SK-N-SH treated with all-trans-retinoic acid at 6 μM for 48 hours (cell line): ENCODE results near the gene CACNA1B.

Experiments used
- ATAC-seq: fragments of 200-7000 bp; cut with Tn5 transposase; 3 replicates; pipeline ENCODE4 v1.9.1; 2020; ENCODE audit warnings: mild to moderate bottlenecking, moderate library complexity
- ARNTL ChIP-seq: fragments of 450-650 bp; formaldehyde crosslinking; IDR thresholded peaks from 2 replicates; pipeline ENCODE4 v1.5.0; 2020; ENCODE audit warnings: low read depth, mild to moderate bottlenecking, moderate library complexity, borderline replicate concordance
- BACH2 ChIP-seq: fragments of 250-450 bp; sonication (Bioruptor Pico); IDR thresholded peaks from 2 replicates; pipeline ENCODE4 v1.9.0; 2021; ENCODE audit warnings: mild to moderate bottlenecking, borderline replicate concordance
- CSDC2 ChIP-seq: fragments of 250-450 bp; sonication (Bioruptor Pico); IDR thresholded peaks from 2 replicates; pipeline ENCODE4 v1.5.0; 2020; ENCODE audit warnings: mild to moderate bottlenecking, moderate library complexity
- ESRRG ChIP-seq: fragments of 250-450 bp; sonication (Bioruptor Pico); IDR thresholded peaks from 2 replicates; pipeline ENCODE4 v1.6.1; 2021; ENCODE audit warnings: mild to moderate bottlenecking
- GLIS3 ChIP-seq: fragments of 250-450 bp; sonication (Bioruptor Pico); IDR thresholded peaks from 2 replicates; pipeline ENCODE4 v1.5.0; 2020; ENCODE audit warnings: mild to moderate bottlenecking, moderate library complexity
- ISL1 ChIP-seq: fragments of 250-450 bp; sonication (Bioruptor Pico); IDR thresholded peaks from 2 replicates; pipeline ENCODE4 v2.1.2; 2022; ENCODE audit warnings: mild to moderate bottlenecking, moderate library complexity
- PPARA ChIP-seq: fragments of 250-450 bp; sonication (Bioruptor Pico); IDR thresholded peaks from 2 replicates; pipeline ENCODE4 v1.5.0; 2020; ENCODE audit warnings: mild to moderate bottlenecking, borderline replicate concordance
- RARB ChIP-seq: fragments of 250-450 bp; sonication (Bioruptor Pico); IDR thresholded peaks from 2 replicates; pipeline ENCODE4 v1.8.0; 2021; ENCODE audit warnings: mild to moderate bottlenecking, moderate library complexity
- SNAI2 ChIP-seq: fragments of 250-450 bp; sonication (Bioruptor Pico); IDR thresholded peaks from 2 replicates; pipeline ENCODE4 v1.5.0; 2020; ENCODE audit warnings: mild to moderate bottlenecking, moderate library complexity
- TCF4 ChIP-seq: fragments of 250-450 bp; sonication (Bioruptor Pico); IDR thresholded peaks from 2 replicates; pipeline ENCODE4 v1.8.0; 2021; ENCODE audit warnings: mild to moderate bottlenecking, moderate library complexity, borderline replicate concordance
- ZC3H10 ChIP-seq: fragments of 250-450 bp; sonication (Bioruptor Pico); IDR thresholded peaks from 2 replicates; pipeline ENCODE4 v1.5.1; 2021; ENCODE audit warnings: mild to moderate bottlenecking, moderate library complexity
- ZNF565 ChIP-seq: fragments of 450-650 bp; formaldehyde crosslinking; conservative IDR thresholded peaks from 2 replicates; pipeline ENCODE4 v1.5.0; 2020; ENCODE audit warnings: low read depth, mild to moderate bottlenecking, moderate library complexity
- ZNF70 ChIP-seq: fragments of 450-650 bp; formaldehyde crosslinking; IDR thresholded peaks from 2 replicates; pipeline ENCODE4 v1.5.0; 2020; ENCODE audit warnings: mild to moderate bottlenecking, moderate library complexity
- ZNF8 ChIP-seq: fragments of 450-650 bp; formaldehyde crosslinking; IDR thresholded peaks from 2 replicates; pipeline ENCODE4 v1.5.0; 2020; ENCODE audit warnings: mild to moderate bottlenecking, moderate library complexity
- TF ChIP-seq, protein P1 (sequence below): fragments of 250-450 bp; sonication (Bioruptor Pico); IDR thresholded peaks from 2 replicates; pipeline ENCODE4 v1.5.1; 2021; ENCODE audit warnings: mild to moderate bottlenecking, moderate library complexity
- TF ChIP-seq, protein P2 (sequence below): fragments of 250-450 bp; sonication (Bioruptor Pico); IDR thresholded peaks from 2 replicates; pipeline ENCODE4 v1.5.0; 2020; ENCODE audit warnings: mild to moderate bottlenecking, moderate library complexity
- TF ChIP-seq, protein P3 (sequence below): fragments of 250-450 bp; sonication (Bioruptor Pico); IDR thresholded peaks from 2 replicates; pipeline ENCODE4 v1.5.1; 2020; ENCODE audit warnings: low read depth, mild to moderate bottlenecking, moderate library complexity

Gene CACNA1B

DNA sequence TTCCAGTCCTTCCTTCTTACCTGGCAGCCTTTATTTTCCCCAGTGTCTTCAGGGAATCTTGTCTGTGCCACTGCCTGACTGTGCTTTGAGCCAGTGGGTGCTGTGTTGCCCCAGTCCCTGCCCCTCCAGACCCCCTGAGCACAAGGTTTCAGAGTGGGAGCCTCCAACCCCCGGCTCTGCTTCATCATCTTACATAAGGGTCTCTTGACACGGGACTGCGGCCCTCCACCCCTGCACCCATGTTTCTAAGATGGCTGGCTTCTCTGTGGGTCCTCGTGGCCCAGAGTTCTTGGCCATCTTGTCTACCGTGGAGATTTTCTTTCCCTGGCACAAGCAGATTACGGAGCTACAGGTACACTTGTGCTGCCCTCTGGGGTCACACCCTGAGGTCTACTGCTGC, 194.1 kb downstream of the CACNA1B start:
- TF ChIP-seq, protein P1, sequence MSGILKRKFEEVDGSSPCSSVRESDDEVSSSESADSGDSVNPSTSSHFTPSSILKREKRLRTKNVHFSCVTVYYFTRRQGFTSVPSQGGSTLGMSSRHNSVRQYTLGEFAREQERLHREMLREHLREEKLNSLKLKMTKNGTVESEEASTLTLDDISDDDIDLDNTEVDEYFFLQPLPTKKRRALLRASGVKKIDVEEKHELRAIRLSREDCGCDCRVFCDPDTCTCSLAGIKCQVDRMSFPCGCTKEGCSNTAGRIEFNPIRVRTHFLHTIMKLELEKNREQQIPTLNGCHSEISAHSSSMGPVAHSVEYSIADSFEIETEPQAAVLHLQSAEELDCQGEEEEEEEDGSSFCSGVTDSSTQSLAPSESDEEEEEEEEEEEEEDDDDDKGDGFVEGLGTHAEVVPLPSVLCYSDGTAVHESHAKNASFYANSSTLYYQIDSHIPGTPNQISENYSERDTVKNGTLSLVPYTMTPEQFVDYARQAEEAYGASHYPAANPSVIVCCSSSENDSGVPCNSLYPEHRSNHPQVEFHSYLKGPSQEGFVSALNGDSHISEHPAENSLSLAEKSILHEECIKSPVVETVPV = no peak
- TF ChIP-seq RARB (CRISPR knock-in tag) = no peak
- no peak for TF ChIP-seq GLIS3
- TF ChIP-seq TCF4 (CRISPR knock-in tag) = no peak
- TF ChIP-seq, protein P2, sequence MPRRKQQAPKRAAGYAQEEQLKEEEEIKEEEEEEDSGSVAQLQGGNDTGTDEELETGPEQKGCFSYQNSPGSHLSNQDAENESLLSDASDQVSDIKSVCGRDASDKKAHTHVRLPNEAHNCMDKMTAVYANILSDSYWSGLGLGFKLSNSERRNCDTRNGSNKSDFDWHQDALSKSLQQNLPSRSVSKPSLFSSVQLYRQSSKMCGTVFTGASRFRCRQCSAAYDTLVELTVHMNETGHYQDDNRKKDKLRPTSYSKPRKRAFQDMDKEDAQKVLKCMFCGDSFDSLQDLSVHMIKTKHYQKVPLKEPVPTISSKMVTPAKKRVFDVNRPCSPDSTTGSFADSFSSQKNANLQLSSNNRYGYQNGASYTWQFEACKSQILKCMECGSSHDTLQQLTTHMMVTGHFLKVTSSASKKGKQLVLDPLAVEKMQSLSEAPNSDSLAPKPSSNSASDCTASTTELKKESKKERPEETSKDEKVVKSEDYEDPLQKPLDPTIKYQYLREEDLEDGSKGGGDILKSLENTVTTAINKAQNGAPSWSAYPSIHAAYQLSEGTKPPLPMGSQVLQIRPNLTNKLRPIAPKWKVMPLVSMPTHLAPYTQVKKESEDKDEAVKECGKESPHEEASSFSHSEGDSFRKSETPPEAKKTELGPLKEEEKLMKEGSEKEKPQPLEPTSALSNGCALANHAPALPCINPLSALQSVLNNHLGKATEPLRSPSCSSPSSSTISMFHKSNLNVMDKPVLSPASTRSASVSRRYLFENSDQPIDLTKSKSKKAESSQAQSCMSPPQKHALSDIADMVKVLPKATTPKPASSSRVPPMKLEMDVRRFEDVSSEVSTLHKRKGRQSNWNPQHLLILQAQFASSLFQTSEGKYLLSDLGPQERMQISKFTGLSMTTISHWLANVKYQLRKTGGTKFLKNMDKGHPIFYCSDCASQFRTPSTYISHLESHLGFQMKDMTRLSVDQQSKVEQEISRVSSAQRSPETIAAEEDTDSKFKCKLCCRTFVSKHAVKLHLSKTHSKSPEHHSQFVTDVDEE = no peak
- TF ChIP-seq, protein P3, sequence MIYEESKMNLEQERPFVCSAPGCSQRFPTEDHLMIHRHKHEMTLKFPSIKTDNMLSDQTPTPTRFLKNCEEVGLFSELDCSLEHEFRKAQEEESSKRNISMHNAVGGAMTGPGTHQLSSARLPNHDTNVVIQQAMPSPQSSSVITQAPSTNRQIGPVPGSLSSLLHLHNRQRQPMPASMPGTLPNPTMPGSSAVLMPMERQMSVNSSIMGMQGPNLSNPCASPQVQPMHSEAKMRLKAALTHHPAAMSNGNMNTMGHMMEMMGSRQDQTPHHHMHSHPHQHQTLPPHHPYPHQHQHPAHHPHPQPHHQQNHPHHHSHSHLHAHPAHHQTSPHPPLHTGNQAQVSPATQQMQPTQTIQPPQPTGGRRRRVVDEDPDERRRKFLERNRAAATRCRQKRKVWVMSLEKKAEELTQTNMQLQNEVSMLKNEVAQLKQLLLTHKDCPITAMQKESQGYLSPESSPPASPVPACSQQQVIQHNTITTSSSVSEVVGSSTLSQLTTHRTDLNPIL = no peak
- TF ChIP-seq CSDC2 (CRISPR knock-in tag) = no peak
- TF ChIP-seq BACH2 = no peak
- no peak for TF ChIP-seq ESRRG (CRISPR knock-in tag)
- TF ChIP-seq PPARA = no peak
- ATAC-seq = no peak

DNA sequence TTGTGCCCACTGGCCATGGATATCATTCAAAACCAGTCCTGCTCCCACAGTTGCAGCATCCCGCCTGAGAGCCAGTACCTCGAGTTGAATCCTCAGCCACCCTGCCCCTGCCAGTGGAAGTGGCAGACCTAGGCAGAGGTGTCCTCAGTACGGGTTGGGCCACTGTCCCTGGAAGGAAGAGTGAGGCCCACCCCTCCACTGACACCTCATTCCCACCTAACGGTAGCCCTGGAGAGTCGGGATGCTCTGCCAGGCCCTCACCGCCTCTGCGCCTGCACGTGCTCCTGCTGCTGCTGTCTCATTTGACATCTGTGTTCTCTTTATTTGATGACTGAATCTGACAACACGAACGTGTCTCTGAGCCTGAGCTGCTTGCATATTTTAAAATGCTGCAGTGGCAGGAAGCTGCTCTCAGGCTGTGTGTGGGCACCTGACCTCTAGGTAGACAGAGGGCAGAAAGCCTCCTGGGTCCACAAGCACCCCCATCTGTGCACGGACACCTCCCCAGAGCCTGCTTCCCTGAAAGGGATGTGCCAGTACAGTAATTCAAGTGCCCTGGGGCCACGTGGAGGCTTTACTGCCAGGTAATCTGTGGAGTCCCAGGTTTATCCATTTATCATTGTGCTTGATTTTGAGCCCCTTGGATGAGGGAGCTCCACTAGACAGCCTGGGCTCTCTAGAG, 194.7 kb downstream of the CACNA1B start:
- ATAC-seq = no peak
- TF ChIP-seq ZNF70 (CRISPR knock-in tag) (no peak), TCF4 (CRISPR knock-in tag) (no peak), CSDC2 (CRISPR knock-in tag) (no peak), ZNF565 (CRISPR knock-in tag) (no peak), PPARA (no peak), RARB (CRISPR knock-in tag) (no peak)
- TF ChIP-seq, protein P2 = no peak

DNA sequence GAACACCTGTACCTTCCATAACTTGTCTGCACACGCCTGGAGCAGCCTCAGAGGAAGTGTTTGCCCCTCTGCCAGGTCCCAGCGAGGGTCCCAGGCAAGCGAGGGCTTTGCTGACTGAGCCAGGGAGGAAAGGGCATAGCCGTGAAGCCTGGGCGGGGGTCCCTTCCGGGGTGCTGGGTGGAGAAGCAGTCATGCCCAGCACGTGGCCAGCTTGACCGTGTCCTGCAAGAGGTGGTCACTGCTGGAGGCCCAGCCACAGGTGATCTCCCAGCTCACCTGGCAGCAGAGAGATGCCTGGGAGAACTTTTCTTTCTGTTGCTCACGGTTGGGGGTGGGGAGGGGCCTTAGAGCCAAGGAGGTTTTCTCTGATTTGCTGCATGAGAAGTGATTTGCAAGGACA, 195.3 kb downstream of the CACNA1B start:
- no peak for ATAC-seq

DNA sequence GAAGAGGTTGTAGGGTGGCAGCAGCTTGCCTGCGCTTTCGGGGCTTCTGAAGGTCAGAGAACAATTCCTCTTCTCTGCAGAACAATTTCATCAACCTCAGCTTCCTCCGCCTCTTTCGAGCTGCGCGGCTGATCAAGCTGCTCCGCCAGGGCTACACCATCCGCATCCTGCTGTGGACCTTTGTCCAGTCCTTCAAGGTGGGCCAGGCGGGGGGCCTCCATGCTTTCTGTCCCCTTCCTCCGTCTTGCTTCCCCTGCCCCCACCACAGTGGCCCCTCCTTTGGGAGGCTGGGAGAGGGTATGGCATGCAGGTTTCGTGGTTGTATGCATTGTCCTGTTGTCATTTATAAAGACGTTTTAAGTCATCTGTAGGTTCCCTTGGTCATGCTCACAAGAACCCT, 195.8 kb downstream of the CACNA1B start:
- no peak for ATAC-seq
- TF ChIP-seq ARNTL (CRISPR knock-in tag) = no peak
- no peak for TF ChIP-seq RARB (CRISPR knock-in tag)
- no peak for TF ChIP-seq ZNF565 (CRISPR knock-in tag)
- TF ChIP-seq ZC3H10 (CRISPR knock-in tag) = no peak
- no peak for TF ChIP-seq ISL1 (CRISPR knock-in tag)
- TF ChIP-seq, protein P3 = no peak
- no peak for TF ChIP-seq ZNF8 (CRISPR knock-in tag)
- TF ChIP-seq, protein P2 = no peak

More for the DNA sequence above, 195.3 kb downstream of the CACNA1B start:
- TF ChIP-seq, protein P2 = no peak
- TF ChIP-seq SNAI2 (CRISPR knock-in tag) (no peak), ZNF8 (CRISPR knock-in tag) (no peak), ISL1 (CRISPR knock-in tag) (no peak), GLIS3 (no peak), TCF4 (CRISPR knock-in tag) (no peak)
